GM12878 (cell line): ENCODE results near the gene CDKN1C. TPM values are rescaled to one million over a fixed set of nuclear protein-coding genes. Genes with fewer than 3 reads are reported as not detected.

Experiments
- ATAC-seq: fragments of 200-7000 bp; cut with Tn5 transposase; 3 replicates; pipeline ENCODE4 v1.9.1; 2020; ENCODE audit warnings: mild to moderate bottlenecking, moderate library complexity
- BruUV-seq: library from RNA; stranded (reverse); fragments of 400-500 nt; replicated peaks from 2 replicates; lab custom pipeline; 2021; lab: Mats Ljungman, UMichigan
- CTCF ChIA-PET: fragments of 300-600 bp; sonication (Branson Sonifier 250); formaldehyde crosslinking; extraction: SDS; loops from one replicate; lab custom pipeline; 2021; ENCODE audit warnings: inconsistent platforms; lab: Yijun Ruan, JAX
- POLR2A ChIA-PET: fragments of 350-600 bp; formaldehyde crosslinking; extraction: SDS; loops from one replicate; lab custom pipeline; 2021; ENCODE audit warnings: inconsistent platforms; lab: Charles Lee
- RAD21 ChIA-PET: fragments of 300-600 bp; sonication (Branson Sonifier 250); formaldehyde crosslinking; loops from one replicate; lab custom pipeline; 2023; ENCODE audit warnings: antibody characterized with exemption; ENCODE audit not compliant: unreplicated experiment; lab: Charles Lee
- SMC1A ChIA-PET: fragments of 300-600 bp; sonication (Branson Sonifier 250); formaldehyde crosslinking; loops from one replicate; lab custom pipeline; 2023; ENCODE audit not compliant: unreplicated experiment, uncharacterized antibody; lab: Charles Lee
- DNase-seq: peaks from one replicate; pipeline ENCODE4 v3.0.0-alpha.2; 2011; ENCODE audit warnings: low read depth, low spot score
- FAIRE-seq: peaks from 3 replicates; lab custom pipeline; 2011; peaks lifted over from hg19 to GRCh38; lab: Jason Lieb, UNC
- H2AFZ ChIP-seq: 2 replicates; pipeline ENCODE4 v1.6.0; 2011; ENCODE audit warnings: low read depth, low read length, control low read depth; ENCODE audit not compliant: control insufficient read depth
- H3K27ac ChIP-seq: 2 replicates; pipeline ENCODE4 v1.5.1; 2011; ENCODE audit warnings: control low read depth; ENCODE audit not compliant: control insufficient read depth, insufficient read depth
- H3K27me3 ChIP-seq, 2 experiments: replicated peaks in 1 of 2; 2 replicates each; pipeline versions ENCODE4 v1.6.0 to v1.6.1; 2011; ENCODE audit warnings: low read length in 1 of 2; ENCODE audit not compliant: control insufficient read depth in 2 of 2, insufficient read depth in 2 of 2
- H3K36me3 ChIP-seq, 2 experiments: 2 replicates each; pipeline ENCODE4 v1.5.1; 2011; ENCODE audit warnings: low read length in 1 of 2; ENCODE audit not compliant: control insufficient read depth in 2 of 2, insufficient read depth in 2 of 2
- H3K4me1 ChIP-seq: 2 replicates; pipeline ENCODE4 v1.6.1; 2011; ENCODE audit warnings: mild to moderate bottlenecking, low read length, moderate library complexity, mixed read lengths; ENCODE audit not compliant: control insufficient read depth, insufficient read depth
- H3K4me2 ChIP-seq: 2 replicates; pipeline ENCODE4 v1.6.0; 2011; ENCODE audit warnings: control low read depth; ENCODE audit not compliant: control insufficient read depth, insufficient read depth
- H3K4me3 ChIP-seq: fragments of 200-600 bp; sonication (generic); 2 replicates; pipeline ENCODE4 v1.5.1; 2016
- H3K79me2 ChIP-seq: 2 replicates; pipeline ENCODE4 v1.6.0; 2011; ENCODE audit warnings: low read length; ENCODE audit not compliant: control insufficient read depth, insufficient read depth
- H3K9ac ChIP-seq: 2 replicates; pipeline ENCODE4 v1.8.0; 2011; ENCODE audit warnings: low read length, control low read depth, mixed read lengths; ENCODE audit not compliant: control insufficient read depth, insufficient read depth
- H3K9me3 ChIP-seq: replicated peaks from 3 replicates; pipeline ENCODE4 v1.5.1; 2011; ENCODE audit warnings: mild to moderate bottlenecking, low read length; ENCODE audit not compliant: control insufficient read depth, insufficient read depth
- H4K20me1 ChIP-seq: 2 replicates; pipeline ENCODE4 v1.6.0; 2011; ENCODE audit not compliant: control insufficient read depth, insufficient read depth
- ASH2L ChIP-seq: fragments of 300-600, 200-600 bp; sonication (generic); IDR thresholded peaks from 2 replicates; pipeline ENCODE4 v1.6.1; 2017; ENCODE audit warnings: low read depth, mild to moderate bottlenecking, borderline replicate concordance
- GATAD2B ChIP-seq: fragments of 450-650 bp; conservative IDR thresholded peaks from 2 replicates; pipeline ENCODE4 v1.6.1; 2017; ENCODE audit warnings: low read depth, mild to moderate bottlenecking, moderate library complexity
- HDAC6 ChIP-seq: fragments of 200-600 bp; sonication (generic); IDR thresholded peaks from one replicate; pipeline ENCODE4 v1.8.0; 2017; ENCODE audit warnings: antibody characterized with exemption; ENCODE audit not compliant: unreplicated experiment
- HDGF ChIP-seq: fragments of 450-650 bp; IDR thresholded peaks from 2 replicates; pipeline ENCODE4 v1.6.1; 2016; ENCODE audit warnings: antibody characterized with exemption
- NR2C1 ChIP-seq: fragments of 450-650 bp; IDR thresholded peaks from 2 replicates; pipeline ENCODE4 v1.6.1; 2017; ENCODE audit warnings: antibody characterized with exemption, mild to moderate bottlenecking, moderate library complexity
- PAX8 ChIP-seq: fragments of 450-650 bp; IDR thresholded peaks from 2 replicates; pipeline ENCODE4 v1.6.1; 2017; ENCODE audit warnings: mild to moderate bottlenecking, moderate library complexity
- RELA ChIP-seq: fragments of 450-650 bp; IDR thresholded peaks from 2 replicates; pipeline ENCODE4 v1.8.0; 2014; ENCODE audit warnings: borderline replicate concordance; ENCODE audit not compliant: partially characterized antibody
- SIN3A ChIP-seq: IDR thresholded peaks from 2 replicates; pipeline ENCODE4 v1.6.1; 2012; ENCODE audit warnings: low read depth, low read length, improper control_type of control experiment
- SP1 ChIP-seq: IDR thresholded peaks from one replicate; pipeline ENCODE4 v1.6.1; 2011; ENCODE audit warnings: low read depth, low read length
- SUPT20H ChIP-seq: IDR thresholded peaks from 2 replicates; pipeline ENCODE4 v1.6.1; 2011; ENCODE audit warnings: low read depth, mild to moderate bottlenecking, low read length, moderate library complexity, borderline replicate concordance; ENCODE audit not compliant: control insufficient read depth
- WRNIP1 ChIP-seq: IDR thresholded peaks from 2 replicates; pipeline ENCODE4 v1.6.1; 2011; ENCODE audit warnings: low read depth, low read length, improper control_type of control experiment, borderline replicate concordance
- ZBED1 ChIP-seq: IDR thresholded peaks from 2 replicates; pipeline ENCODE4 v1.6.1; 2016; ENCODE audit warnings: borderline replicate concordance
- ZNF274 ChIP-seq: IDR thresholded peaks from one replicate; pipeline ENCODE4 v1.8.0; 2011; ENCODE audit not compliant: insufficient read length, insufficient read depth
- WGBS: methylation state at CpG from one replicate; pipeline ENCODE4 v1.1.6; 2016; ENCODE audit warnings: low lambda C conversion rate; ENCODE audit not compliant: insufficient replicate concordance, insufficient coverage; ENCODE audit errors: missing lambda C conversion rate; 5-methylcytosine and 5-hydroxymethylcytosine counted together
- in situ Hi-C: fragments of 300-500 bp; cut with MboI; formaldehyde crosslinking; loops from 9 replicates; pipeline ENCODE4 v1.14.3; 2018; ENCODE audit warnings: mixed read lengths
- intact Hi-C: fragments of 100-400 bp; cut with micrococcal nuclease; formaldehyde crosslinking; loops from one replicate; pipeline ENCODE4 v1.14.2; 2022; ENCODE audit not compliant: unreplicated experiment
- polyA plus RNA-seq, 11 experiments: library from polyadenylated mRNA; depleted of rRNA in 4 of 11; unstranded in 6 of 11; stranded (reverse) in 5 of 11; fragments of >200 nt; fragmentation: Nextera tagmentation in 4 of 11; fragmentation: Illumina TruSeq in 1 of 11; extraction: Ambion mirVana in 4 of 11; extraction: Trizol in 1 of 11; gene quantifications; 1 replicate in 1 of 11; 2 replicates in 10 of 11; pipeline versions ENCODE4 v1.2.1 to v1.2.3, GENCODE V29; 2011 to 2016; ENCODE audit warnings: inconsistent platforms in 2 of 11, missing spikeins in 2 of 11, low read depth in 1 of 11
- total RNA-seq, 4 experiments: library from RNA; depleted of rRNA in 3 of 4; stranded (reverse); fragments of >200 nt in 3 of 4; fragmentation: Illumina TruSeq in 1 of 4; extraction: Trizol in 1 of 4; gene quantifications; 2 replicates each; pipeline versions ENCODE4 v1.2.1 to v1.2.3, GENCODE V29; 2013 to 2021
- TF ChIP-seq, protein P1 (sequence below): fragments of 450-650 bp; formaldehyde crosslinking; IDR thresholded peaks from 2 replicates; pipeline ENCODE4 v1.4.0; 2020; ENCODE audit warnings: mild to moderate bottlenecking, moderate library complexity

CDKN1C gene
- total and polyA plus RNA-seq, 10 of the 15 experiments (the other 5 are each of a cell fraction or from before 2014, with no cell fraction given): 0.05 to 0.21 (median 0.14) TPM; not detected in 7

DNA sequence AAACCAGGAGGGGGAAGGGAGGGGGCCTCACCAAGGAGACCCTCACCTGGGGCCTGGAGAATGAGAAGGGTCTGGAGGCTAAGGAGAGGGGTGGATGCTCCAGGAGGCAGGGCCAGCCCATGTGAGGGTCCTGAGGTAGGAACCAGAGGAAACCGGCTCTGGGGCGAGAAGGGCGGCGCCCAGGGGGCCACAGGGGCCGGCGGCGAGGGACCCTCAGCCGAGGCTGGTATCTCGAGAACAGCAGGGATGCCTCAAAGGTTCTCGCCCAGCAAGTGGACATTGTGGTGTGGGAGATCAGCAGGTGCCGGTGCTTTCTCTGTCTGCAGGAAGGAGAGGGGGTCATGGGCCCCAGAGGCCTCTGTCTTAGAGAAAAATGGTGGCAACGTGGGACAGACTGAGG is 47.9 kb downstream of the CDKN1C start:
- SMC1A ChIA-PET: no interaction called here
- in situ Hi-C loops: no loop called here
- Histone ChIP-seq H3K4me1 (no peaks in the 10 kb centered on the region), H3K4me2 (no peak overlapping the region), H3K9me3 (no peaks in the 10 kb centered on the region), H2AFZ (no peak overlapping the region), H3K27ac (no peak overlapping the region), H3K36me3 (no peaks in the 10 kb centered on the region), H3K4me3 (no peak overlapping the region), H3K27me3 (no peaks in the 10 kb centered on the region), H4K20me1 (no peaks in the 10 kb centered on the region), H3K79me2 (no peaks in the 10 kb centered on the region), H3K9ac (no peak overlapping the region)
- no peak for ATAC-seq
- intact Hi-C loops: no loop called here
- BruUV-seq: no TSS peak
- WGBS: 28% methylated on average over 12 of the region's 12 CpGs
- TF ChIP-seq ASH2L (no peak), HDGF (no peak), SIN3A (no peak), ZBED1 (no peak), RELA (no peak), WRNIP1 (no peak), PAX8 (no peak), GATAD2B (no peak), SUPT20H (no peak), SP1 (no peak), HDAC6 (no peak), NR2C1 (no peak), ZNF274 (no peak)
- TF ChIP-seq, protein P1, sequence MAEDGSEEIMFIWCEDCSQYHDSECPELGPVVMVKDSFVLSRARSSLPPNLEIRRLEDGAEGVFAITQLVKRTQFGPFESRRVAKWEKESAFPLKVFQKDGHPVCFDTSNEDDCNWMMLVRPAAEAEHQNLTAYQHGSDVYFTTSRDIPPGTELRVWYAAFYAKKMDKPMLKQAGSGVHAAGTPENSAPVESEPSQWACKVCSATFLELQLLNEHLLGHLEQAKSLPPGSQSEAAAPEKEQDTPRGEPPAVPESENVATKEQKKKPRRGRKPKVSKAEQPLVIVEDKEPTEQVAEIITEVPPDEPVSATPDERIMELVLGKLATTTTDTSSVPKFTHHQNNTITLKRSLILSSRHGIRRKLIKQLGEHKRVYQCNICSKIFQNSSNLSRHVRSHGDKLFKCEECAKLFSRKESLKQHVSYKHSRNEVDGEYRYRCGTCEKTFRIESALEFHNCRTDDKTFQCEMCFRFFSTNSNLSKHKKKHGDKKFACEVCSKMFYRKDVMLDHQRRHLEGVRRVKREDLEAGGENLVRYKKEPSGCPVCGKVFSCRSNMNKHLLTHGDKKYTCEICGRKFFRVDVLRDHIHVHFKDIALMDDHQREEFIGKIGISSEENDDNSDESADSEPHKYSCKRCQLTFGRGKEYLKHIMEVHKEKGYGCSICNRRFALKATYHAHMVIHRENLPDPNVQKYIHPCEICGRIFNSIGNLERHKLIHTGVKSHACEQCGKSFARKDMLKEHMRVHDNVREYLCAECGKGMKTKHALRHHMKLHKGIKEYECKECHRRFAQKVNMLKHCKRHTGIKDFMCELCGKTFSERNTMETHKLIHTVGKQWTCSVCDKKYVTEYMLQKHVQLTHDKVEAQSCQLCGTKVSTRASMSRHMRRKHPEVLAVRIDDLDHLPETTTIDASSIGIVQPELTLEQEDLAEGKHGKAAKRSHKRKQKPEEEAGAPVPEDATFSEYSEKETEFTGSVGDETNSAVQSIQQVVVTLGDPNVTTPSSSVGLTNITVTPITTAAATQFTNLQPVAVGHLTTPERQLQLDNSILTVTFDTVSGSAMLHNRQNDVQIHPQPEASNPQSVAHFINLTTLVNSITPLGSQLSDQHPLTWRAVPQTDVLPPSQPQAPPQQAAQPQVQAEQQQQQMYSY (CRISPR knock-in tag): no peak
- no peak for DNase-seq
- RAD21 ChIA-PET: no interaction called here
- CTCF ChIA-PET: no interaction called here
- POLR2A ChIA-PET: no interaction called here
- no peak for FAIRE-seq
